H54 (cell line): ENCODE results near the gene ADAM22.
A peak's percentile ranks its signal among the peaks of the same experiment; 100 is the strongest.

Experiments
- DNase-seq: peaks from one replicate; pipeline ENCODE4 v3.0.0; 2011; ENCODE audit warnings: low spot score, mixed read lengths; ENCODE audit not compliant: insufficient read length
- FAIRE-seq: peaks from 3 replicates; lab custom pipeline; 2011; peaks lifted over from hg19 to GRCh38; lab: Jason Lieb, UNC
- POLR2A ChIP-seq: IDR thresholded peaks from 2 replicates; pipeline ENCODE4 v1.6.1; 2011; ENCODE audit warnings: low read depth, mild to moderate bottlenecking, low read length

The ADAM22 gene

DNA sequence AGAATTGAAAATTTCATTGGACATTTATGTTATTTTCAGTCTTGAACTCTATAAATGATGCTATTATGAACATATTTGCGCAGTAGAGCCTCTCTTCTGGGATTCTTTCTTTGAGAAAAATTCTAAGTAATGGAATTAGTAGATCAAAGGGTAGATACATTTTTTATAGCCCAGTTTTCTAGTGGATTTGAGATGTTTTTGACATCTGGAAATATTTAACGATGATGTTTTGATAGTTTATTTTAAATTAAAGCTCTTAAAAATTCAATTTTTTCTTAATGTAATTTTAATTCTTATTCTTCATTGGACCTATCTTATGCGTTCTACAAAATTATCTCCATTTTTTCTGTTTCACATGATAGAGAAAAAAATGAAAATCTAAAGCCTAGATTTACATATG lies 103.0 kb downstream of the ADAM22 start:
- DNase-seq (no peak), FAIRE-seq (no peak)
- TF ChIP-seq POLR2A, result no peak

DNA sequence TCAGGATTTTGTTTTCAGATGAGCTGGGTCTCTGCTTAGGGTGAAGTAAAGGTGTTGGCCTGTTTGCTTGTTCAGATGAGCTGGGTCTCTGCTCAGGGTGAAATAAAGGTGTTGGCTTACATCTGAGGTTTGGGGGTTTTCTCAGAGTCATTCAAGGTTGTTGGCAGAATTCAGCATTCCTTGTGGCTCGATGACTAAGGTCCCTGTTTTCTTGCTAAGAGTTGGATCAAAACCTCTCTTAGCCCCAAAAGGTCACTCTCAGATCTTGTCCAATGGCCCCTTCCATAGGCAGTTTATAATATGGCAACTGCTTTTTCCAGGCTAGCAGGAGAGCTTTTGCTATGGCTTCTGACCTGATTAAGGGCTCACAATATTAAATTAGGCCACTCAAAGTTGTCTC lies 106.6 kb downstream of the ADAM22 start:
- FAIRE-seq, result peak; percentile 77
- DNase-seq, result peak; percentile 4

DNA sequence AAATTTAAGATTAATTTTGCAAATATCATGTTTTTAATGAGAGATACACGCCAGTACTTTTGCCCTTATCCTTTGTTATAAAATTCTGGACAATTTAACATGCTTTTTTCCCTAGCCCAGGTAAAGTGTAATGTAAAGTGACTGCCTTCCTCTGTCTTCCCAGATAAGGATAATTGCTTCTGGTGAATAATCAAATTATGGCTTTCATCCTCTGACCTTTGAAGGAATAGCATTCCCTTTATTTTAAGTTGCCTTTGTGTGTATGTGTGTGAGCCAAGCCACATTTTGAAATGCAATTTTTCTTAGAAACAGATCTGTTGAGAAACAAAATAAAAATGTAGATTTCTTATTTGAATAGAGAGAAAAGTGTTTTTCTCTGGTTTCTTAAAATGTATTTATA lies 107.5 kb downstream of the ADAM22 start:
- no peak for DNase-seq
- FAIRE-seq, result no peak
- TF ChIP-seq POLR2A, result no peak

More for the DNA sequence above, 106.6 kb downstream of the ADAM22 start:
- no peak for TF ChIP-seq POLR2A

DNA sequence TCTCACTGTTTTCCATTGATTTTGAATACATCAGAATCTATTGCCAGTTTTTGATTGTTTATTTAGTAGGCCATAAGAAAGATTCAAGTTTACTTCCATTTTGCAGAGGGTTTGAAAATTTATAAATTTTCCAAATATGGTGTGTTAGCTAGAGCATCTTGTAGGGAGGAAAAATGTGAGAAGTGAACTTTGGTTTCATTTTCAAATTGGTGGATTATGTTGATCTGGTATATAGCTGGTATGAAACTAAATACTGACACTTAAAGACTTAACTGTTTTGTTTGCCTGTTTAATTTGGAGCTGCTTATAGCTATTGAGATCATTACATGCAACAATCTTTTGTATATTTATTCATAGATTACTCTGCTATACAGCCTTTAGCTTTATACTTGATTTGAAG lies 108.1 kb downstream of the ADAM22 start:
- FAIRE-seq, result no peak
- TF ChIP-seq POLR2A, result no peak
- no peak for DNase-seq

DNA sequence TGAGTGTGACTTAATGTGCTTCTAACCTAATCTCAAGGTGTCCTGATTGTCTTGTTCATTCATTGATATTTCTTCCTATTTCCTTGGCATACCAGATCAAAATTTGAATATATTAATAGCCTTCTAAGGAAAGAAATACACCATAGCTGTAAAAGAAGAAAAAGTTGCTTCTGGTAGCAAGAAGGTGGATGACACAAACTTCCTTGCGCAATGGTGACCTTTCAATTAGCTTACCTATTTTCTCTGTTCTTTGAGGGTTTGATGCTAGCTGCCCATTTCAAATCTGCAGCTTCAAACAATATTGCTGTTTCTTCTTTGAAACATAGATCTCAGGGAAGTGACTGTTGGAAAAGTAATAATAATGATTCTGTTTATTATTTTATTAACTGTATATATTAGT lies 108.8 kb downstream of the ADAM22 start:
- TF ChIP-seq POLR2A, result no peak
- DNase-seq (no peak), FAIRE-seq (no peak)

DNA sequence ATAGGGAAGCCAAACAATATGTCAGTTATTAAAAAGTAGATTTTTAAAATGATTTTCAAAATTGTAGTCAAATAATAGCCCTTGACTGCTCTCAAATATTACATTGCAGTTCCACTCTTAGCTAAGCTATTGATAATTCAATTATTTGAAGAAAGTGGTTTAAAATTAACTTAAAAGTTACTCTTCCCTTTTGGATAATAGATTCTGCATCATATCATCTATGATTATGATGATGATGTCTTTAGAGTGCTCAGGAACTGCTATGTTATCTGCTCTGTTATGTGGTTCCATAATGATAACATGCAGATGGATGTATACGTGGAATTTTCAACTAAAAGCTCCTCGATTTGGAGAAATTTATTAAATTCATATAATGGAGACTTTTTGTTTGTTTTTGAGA lies 110.0 kb downstream of the ADAM22 start:
- DNase-seq (no peak), FAIRE-seq (no peak)
- no peak for TF ChIP-seq POLR2A

DNA sequence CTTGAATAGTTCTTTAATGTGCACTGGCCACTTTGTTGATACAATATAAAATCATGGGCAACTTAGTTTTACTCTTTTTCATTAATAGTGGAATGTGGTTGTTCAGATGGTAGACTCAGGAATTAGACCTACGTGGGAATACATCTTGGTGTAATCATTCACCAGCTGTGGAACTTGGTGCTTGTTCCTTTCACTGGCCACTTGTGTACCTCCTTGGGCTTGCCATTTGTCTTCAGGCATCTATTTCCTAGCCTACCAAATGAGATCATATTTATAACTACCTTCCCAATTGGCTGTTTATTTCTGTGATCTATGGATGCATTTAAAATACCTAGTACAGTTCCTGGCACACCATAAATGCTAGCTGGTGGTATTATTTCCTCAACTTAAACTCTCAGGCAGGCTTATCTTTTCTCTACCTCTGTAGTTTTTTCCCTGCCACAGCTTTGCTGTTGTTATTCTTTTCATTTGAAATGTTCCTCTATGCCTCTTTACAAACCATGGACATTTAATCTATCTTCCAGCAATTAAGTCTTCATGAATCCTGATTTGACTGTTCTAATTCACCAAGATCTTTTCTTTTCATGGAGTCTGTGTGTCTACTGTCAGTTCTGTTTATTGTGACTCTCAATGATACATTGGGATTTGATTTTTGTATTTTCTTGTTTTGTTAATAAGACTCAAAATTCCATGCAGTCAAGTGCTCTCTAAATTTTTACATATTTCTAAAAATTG lies 113.0 kb downstream of the ADAM22 start:
- TF ChIP-seq POLR2A, result no peak
- peak; percentile 20 for FAIRE-seq
- no peak for DNase-seq

DNA sequence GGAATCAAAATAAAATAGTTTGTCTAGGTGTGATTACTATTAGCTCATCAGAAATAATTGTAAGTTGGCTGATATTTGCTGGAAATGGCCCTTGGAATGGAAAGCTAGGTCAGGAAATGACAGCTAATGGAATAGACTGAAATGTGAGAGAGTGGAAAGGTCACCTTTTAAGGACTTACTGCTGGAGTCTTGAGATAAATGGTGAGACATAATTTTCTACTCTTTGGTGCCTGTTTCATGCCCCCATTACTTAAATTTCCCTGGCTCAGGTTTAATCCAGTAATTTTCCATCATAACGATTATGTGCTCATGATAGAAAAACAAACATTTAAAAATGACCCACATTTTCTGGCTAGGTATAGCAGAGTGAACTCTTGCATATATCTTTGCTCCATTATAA lies 123.6 kb downstream of the ADAM22 start:
- FAIRE-seq (no peak), DNase-seq (no peak)
- TF ChIP-seq POLR2A, result no peak

DNA sequence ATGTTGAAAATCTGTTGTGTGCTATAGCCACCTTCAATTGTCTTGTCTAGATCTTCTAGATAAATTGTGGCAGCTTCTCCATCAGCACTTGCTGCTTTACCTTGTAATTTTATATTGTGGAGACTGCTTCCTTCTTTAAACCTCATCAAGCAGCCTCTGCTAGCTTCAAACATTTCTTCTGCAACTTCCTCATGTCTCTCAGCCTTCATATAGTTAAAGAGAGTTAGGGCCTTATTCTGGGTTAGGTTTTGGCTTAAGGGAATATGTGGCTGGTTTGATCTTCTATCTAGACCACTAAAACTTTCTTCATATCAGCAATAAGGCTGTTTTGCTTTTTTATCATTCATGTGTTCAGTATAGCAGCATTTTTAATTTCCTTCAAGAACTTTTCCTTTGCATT lies 128.2 kb downstream of the ADAM22 start:
- no peak for FAIRE-seq
- no peak for TF ChIP-seq POLR2A
- no peak for DNase-seq

DNA sequence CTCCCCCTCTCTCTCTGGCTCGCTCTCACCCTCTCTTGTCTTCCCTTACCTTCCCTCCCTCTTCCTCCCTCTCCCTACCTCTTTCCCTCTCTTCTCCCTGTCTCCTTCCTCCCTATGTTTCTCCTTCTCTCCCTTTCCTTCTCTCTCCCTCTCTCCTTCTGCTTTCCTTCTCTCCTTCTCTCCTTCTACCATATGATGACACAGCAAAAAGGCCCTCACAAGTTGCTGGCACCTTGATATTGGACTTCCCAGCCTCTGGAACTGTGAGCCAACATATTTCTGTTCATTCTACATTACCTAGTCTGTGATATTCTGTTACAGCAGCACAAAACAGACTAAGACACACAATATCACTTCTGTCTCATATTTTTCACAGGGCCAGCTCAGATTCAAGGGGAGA lies 135.0 kb downstream of the ADAM22 start:
- DNase-seq (no peak), FAIRE-seq (no peak)
- TF ChIP-seq POLR2A, result no peak

DNA sequence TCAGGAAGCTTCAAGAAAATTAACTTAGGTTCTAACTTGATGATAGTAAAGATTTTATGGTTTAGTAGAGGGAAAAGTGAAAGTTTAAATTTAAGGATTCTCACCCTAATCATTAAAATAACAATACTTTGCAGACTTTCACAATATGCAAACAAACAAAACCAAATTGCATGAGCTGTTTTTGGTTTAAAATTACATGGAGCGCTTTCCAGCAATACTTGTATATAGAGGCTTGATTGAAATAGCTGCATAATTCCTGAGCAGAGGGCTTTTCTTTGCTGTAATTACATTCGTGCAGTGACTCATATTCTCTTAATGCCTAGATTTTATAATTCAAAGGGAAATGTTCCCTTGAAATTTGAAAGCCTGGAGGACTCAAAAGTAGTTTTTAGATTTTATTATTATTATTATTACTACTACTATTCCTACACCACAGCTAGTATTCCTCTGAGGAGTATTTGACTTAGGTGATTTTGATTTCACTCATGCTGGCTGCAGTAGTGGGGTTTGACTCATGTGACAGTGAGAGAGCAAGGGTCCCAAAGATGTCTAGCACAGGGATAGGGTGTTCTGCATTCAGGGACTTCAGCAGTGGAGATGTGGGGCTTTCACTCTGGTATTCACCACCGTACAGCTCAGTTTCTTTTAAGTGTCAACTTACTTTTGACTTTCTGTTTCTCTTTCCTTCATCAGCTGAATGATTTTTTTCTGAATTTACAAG lies 138.1 kb downstream of the ADAM22 start:
- no peak for DNase-seq
- FAIRE-seq, result no peak
- no peak for TF ChIP-seq POLR2A

DNA sequence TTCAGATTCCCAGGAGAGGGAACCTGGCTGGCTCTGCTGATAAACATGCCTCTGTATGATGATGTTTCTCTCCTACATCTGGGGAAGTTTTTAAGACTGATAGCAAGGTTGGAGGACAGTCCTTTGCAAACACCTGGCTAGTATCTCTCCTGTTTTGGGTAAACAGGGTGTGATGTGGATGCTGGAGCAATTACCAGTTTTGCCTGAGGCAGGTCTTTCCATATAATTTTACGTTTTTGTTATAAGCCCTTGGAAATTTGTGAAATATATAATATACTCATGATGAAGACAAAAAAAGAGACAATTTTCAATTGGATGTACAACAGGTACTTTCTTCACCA lies 138.6 kb downstream of the ADAM22 start:
- TF ChIP-seq POLR2A, result no peak
- DNase-seq (no peak), FAIRE-seq (no peak)

DNA sequence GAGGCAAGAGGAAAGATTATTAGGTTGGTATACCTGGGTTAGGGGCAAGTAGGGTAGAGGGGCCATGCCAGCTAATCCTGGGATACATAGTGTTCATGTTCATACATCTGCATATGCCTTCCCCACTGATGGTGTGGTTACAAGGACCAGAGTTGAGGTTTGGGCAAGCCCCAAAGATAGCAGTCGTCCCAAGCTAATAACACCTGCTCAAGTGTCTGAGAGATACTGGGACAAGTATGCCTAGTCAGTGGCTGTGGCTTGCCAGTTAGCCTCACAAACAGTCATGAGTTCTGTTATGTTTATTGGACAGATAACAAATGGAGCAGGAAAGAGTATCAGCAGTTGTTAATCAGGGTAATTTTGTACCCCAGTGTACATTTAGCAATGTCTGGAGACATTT lies 139.6 kb downstream of the ADAM22 start:
- no peak for DNase-seq
- no peak for TF ChIP-seq POLR2A
- no peak for FAIRE-seq

DNA sequence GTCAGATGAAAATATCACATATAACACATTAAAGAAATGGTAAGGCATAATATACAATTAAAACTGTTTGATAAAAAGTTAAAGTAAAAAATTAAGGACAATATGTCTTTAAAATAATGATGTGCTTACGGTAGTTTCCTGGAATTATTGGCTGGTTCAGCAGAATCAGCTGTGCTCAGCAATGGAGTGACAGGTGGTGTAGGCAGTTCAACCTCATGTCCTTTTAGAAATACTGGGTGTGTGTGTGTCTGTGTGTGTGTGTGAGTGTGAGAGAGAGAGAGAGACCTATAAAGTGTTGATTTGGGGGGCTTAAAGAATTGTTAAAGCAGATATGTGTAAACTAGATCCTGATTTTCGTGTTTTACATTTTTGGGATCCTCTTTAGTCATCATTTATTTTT lies 141.2 kb downstream of the ADAM22 start:
- FAIRE-seq (no peak), DNase-seq (no peak)
- no peak for TF ChIP-seq POLR2A

DNA sequence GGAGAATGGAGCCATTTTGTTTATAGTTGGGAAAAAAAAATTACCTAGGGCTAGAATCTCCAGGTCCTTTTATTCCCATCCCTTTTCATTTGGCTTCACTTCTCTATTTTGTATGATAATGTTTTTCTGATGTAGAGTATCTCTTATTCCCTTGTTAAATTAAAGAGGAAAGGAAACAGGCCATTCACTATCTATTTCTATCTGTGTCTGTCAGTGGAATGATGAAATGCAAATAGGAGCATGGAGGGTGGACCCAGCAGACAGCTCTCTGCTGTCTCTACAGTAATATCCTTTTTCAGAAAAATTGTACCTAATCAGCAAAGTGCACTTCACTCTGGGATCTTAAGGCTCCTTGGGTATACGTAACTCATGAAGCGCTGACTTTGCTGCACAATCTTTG lies 149.8 kb downstream of the ADAM22 start:
- no peak for DNase-seq
- FAIRE-seq, result no peak
- no peak for TF ChIP-seq POLR2A

DNA sequence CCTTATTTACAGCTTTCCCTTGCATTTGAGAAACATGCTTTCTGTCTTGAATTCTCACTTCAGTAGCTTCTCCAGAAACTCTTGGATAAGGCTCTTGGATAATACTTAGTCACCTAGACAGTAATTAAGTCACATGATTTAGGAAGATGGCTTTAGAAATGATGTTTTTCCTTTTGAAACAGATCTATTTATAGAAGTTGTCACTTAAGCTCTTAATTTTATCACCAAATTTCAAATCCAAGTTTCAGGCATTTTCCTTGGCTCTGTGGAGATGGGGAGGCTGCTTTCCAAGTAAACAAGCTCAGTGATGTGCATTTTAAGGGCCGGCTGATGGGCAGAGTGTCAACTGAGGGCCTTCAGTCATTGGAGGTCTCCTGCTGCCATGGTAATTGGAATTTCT lies 155.5 kb downstream of the ADAM22 start:
- TF ChIP-seq POLR2A, result no peak
- DNase-seq (no peak), FAIRE-seq (no peak)
